DND-41 (cell line): ENCODE measurements around the gene PRKCE.

Experiments
- CTCF ChIP-seq: IDR thresholded peaks from 2 replicates; pipeline ENCODE4 v1.5.1; 2012; ENCODE audit warnings: borderline replicate concordance, low read length, moderate library complexity, mild to moderate bottlenecking; ENCODE audit not compliant: poor library complexity, severe bottlenecking; ENCODE audit errors: extremely low read depth
- EZH2 ChIP-seq: IDR thresholded peaks from 3 replicates; pipeline ENCODE4 v1.6.1; 2012; ENCODE audit warnings: borderline replicate concordance, low read depth, mild to moderate bottlenecking, moderate library complexity, low read length, inconsistent platforms; ENCODE audit not compliant: severe bottlenecking

GRCh38 chr2:46230677-46231425, 579.4 kb downstream of the PRKCE start:
- TF ChIP-seq CTCF, result no peak
- no peak for TF ChIP-seq EZH2
